ENCODE data around the gene ZNF407.

DNA sequence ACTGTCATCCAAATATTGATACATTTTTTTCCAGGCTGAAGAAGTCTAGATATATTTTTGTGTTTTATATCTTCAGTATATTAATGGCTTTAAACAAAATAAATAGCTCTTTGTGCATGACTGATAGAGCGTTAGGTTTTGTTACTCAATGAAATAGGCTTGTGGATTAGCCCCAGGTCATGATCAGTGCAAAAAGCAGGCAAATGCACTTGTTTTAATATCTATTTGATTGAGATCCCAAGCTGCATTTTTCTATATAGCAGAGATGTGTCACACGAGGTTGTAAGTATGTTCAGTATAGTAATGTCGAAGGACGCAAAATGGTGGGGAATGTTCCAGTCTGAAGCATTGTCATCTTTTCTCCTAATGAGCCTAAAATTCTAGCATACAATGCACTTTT lies 198.5 kb downstream of the ZNF407 start:
- TF ChIP-seq, protein P1, sequence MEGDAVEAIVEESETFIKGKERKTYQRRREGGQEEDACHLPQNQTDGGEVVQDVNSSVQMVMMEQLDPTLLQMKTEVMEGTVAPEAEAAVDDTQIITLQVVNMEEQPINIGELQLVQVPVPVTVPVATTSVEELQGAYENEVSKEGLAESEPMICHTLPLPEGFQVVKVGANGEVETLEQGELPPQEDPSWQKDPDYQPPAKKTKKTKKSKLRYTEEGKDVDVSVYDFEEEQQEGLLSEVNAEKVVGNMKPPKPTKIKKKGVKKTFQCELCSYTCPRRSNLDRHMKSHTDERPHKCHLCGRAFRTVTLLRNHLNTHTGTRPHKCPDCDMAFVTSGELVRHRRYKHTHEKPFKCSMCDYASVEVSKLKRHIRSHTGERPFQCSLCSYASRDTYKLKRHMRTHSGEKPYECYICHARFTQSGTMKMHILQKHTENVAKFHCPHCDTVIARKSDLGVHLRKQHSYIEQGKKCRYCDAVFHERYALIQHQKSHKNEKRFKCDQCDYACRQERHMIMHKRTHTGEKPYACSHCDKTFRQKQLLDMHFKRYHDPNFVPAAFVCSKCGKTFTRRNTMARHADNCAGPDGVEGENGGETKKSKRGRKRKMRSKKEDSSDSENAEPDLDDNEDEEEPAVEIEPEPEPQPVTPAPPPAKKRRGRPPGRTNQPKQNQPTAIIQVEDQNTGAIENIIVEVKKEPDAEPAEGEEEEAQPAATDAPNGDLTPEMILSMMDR (tag by site-specific recombination; IDR thresholded peaks at IDR 0.05), result no peak
- TF ChIP-seq ZNF24 (tag by site-specific recombination; IDR thresholded peaks at IDR 0.05) (no peak), ZNF280C (tag by site-specific recombination; IDR thresholded peaks at IDR 0.05) (no peak), PRDM6 (tag by site-specific recombination; IDR thresholded peaks at IDR 0.05) (no peak), YY1 (tag by site-specific recombination; IDR thresholded peaks at IDR 0.05) (no peak), ZNF184 (tag by site-specific recombination; IDR thresholded peaks at IDR 0.05) (no peak), ZNF341 (tag by site-specific recombination; IDR thresholded peaks at IDR 0.05; ENCODE audit: low read depth) (no peak), ZNF174 (tag by site-specific recombination; IDR thresholded peaks at IDR 0.05) (no peak), ZNF843 (tag by site-specific recombination; IDR thresholded peaks at IDR 0.05) (no peak), SP7 (tag by site-specific recombination; IDR thresholded peaks at IDR 0.05) (no peak), SP3 (tag by site-specific recombination; IDR thresholded peaks at IDR 0.05) (no peak), ZNF558 (tag by site-specific recombination; IDR thresholded peaks at IDR 0.05) (no peak)

All from HEK293 (cell line).